ENCODE data around the gene DGKI.

The DGKI gene

DNA sequence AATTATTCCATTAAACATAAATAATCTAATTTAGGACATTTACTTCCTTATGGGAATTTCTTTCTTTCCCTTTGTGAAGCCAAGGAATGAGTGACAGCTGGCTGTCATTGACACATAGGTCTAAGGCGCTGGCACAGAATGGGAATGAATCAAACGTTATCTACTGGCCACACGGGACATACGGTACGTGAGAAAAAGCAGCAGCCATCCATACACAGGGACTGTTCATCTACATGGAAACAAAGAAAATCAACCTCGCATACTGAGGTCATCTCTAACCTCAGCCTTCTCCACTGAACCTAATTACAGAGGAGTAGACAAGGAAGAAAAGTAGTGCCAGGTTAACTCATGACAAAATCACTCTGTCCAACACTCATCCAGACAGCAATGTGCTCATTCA, 376.9 kb downstream of the DGKI start:
- no peak overlapping the region for H3K4me3 ChIP-seq (ENCODE audit: low read depth, low read length)
- in situ Hi-C loops (cut with HindIII; ENCODE audit: low sequenced_read_pairs), result no loop called here
- TF ChIP-seq, protein P1, sequence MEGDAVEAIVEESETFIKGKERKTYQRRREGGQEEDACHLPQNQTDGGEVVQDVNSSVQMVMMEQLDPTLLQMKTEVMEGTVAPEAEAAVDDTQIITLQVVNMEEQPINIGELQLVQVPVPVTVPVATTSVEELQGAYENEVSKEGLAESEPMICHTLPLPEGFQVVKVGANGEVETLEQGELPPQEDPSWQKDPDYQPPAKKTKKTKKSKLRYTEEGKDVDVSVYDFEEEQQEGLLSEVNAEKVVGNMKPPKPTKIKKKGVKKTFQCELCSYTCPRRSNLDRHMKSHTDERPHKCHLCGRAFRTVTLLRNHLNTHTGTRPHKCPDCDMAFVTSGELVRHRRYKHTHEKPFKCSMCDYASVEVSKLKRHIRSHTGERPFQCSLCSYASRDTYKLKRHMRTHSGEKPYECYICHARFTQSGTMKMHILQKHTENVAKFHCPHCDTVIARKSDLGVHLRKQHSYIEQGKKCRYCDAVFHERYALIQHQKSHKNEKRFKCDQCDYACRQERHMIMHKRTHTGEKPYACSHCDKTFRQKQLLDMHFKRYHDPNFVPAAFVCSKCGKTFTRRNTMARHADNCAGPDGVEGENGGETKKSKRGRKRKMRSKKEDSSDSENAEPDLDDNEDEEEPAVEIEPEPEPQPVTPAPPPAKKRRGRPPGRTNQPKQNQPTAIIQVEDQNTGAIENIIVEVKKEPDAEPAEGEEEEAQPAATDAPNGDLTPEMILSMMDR (IDR thresholded peaks at IDR 0.05; ENCODE audit: low read depth, low read length), result no peak
- DNase-seq (ENCODE audit: low read depth, low spot score), result no peak

DNA sequence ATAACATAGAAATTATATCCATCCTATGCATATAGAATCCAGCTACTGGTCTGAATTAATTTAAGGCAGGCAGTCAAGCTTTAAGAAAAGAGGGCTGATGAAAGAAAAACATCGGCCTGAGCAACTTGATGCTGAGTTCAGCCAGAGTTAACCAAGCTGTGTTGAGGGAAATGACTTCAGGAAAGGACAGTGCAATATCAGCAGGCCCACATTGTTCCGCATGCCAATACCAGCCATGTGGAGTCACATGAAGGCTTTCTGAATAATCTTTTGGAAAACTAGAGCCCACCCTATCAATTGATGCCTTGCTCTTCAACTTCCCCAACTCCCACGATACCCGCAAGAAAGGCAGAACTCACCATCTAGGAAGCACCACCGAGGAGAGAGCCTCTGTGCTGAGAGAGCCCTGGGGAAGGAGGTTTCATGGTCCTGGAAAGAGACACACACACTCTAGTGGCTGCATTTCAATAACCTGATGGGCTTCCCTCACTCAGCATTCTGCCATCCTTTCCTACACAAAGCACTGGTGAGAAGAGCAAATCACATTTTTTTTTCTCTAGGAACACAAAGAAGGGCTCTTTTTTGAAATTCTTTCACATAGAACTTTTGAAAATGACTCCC, 377.5 kb downstream of the DGKI start:
- TF ChIP-seq, protein P1 (IDR thresholded peaks at IDR 0.05; ENCODE audit: low read depth, low read length), result no peak
- no peak for DNase-seq (ENCODE audit: low read depth, low spot score)
- no peak overlapping the region for H3K4me3 ChIP-seq (ENCODE audit: low read depth, low read length)
- in situ Hi-C loops (cut with HindIII; ENCODE audit: low sequenced_read_pairs), result no loop called here

DNA sequence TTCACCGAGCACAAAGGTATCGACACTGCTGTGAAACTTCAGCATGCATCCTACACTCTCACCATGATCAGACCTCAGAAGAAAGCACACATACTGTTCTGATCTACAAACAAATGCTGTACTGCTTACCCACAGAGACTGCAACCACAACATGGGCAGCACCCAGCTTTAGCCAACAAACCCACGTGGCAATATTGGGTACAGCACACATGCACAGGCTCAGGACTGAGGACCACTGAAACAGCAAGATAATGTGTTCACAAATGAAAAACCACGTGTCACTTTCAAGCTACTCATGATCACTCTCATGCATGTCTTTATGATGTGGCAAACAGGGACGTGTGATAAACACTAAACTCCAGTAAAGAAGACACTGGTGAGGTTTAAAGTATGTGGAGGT, 383.9 kb downstream of the DGKI start:
- TF ChIP-seq, protein P1 (IDR thresholded peaks at IDR 0.05; ENCODE audit: low read depth, low read length), result no peak
- in situ Hi-C loops (cut with HindIII; ENCODE audit: low sequenced_read_pairs), result no loop called here
- no peak for DNase-seq (ENCODE audit: low read depth, low spot score)
- H3K4me3 ChIP-seq (ENCODE audit: low read depth, low read length), result no peak overlapping the region

DNA sequence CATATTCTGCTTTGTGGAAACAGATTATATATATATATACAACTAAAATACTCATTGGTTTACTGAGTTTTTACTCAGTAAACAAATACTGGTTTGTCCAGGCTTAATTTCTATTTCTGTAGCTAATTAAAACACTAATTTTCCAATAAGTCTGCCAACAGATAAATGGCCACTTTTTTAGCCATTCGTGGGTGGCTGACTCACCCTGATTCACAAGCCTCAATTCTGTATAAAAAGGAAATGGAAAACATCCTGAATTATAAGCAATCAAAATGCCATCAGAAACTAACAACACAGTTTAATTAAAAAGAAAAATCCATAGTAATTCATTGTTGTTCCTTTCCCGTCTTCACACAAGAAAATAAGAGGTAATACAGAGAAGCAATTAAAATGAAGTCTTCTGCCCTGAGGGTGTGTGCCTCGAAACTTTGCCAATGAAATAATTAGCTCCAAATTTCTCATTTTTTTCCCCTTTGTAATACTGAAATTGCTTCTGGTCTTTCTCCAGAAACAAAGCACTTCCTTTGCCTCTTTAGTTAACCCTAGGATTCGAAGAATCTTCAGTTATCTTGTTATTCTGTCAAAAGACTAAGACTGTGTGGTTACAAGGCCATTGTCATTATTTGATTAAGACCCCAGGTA, 384.6 kb downstream of the DGKI start:
- TF ChIP-seq, protein P1 (IDR thresholded peaks at IDR 0.05; ENCODE audit: low read depth, low read length), result no peak
- peak; percentile 61 for DNase-seq (ENCODE audit: low read depth, low spot score)
- H3K4me3 ChIP-seq (ENCODE audit: low read depth, low read length), result no peak overlapping the region
- in situ Hi-C loops (cut with HindIII; ENCODE audit: low sequenced_read_pairs), result no loop called here

DNA sequence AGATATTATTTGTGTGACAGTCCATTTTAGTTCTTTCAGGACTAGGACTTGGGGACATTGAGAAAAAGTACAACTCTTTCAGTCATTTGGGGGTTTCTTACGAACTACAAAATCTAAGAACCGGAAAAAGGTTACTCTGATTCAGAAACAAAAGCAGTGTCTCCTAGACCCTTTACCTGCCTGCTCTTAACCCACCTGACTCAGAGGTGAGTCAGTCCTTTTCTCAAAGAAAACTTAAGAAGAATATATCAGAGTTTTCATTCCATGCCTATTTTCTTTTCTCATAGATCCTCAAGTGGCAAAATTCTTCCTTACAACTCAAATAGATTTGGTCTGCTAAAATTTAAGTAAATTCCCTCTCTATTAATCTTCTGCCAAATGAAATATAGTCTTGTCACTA, 388.4 kb downstream of the DGKI start:
- no peak overlapping the region for H3K4me3 ChIP-seq (ENCODE audit: low read depth, low read length)
- no peak for DNase-seq (ENCODE audit: low read depth, low spot score)
- TF ChIP-seq, protein P1 (IDR thresholded peaks at IDR 0.05; ENCODE audit: low read depth, low read length), result no peak
- in situ Hi-C loops (cut with HindIII; ENCODE audit: low sequenced_read_pairs), result no loop called here

DNA sequence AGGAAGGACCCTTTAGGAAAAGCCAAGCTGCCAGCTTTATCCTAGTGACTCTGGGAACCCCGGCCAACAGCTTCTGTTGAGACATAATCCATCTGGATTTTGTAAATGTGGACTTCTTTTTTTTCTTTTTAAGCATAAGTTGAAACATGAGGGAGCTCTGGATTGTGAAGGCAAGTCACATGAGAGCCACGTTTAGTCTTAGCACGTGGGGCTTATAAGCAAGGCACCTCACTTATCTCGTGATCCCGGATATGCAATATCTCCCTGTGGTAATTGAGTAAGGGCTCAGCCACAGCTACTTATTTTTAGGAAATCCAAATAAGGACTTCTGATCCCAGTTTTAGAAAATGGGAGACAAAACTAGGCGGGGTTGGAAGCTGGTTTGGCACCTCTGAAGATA, 392.0 kb downstream of the DGKI start:
- no peak overlapping the region for H3K4me3 ChIP-seq (ENCODE audit: low read depth, low read length)
- DNase-seq (ENCODE audit: low read depth, low spot score), result no peak
- TF ChIP-seq, protein P1 (IDR thresholded peaks at IDR 0.05; ENCODE audit: low read depth, low read length), result no peak
- in situ Hi-C loops (cut with HindIII; ENCODE audit: low sequenced_read_pairs), result no loop called here

Measured in astrocyte of the spinal cord (primary cell).